ENCODE measurements around the gene CDC14A.

CDC14A gene

GRCh38 chr1:100438375-100438774 is 86.1 kb downstream of the CDC14A start:
- Histone ChIP-seq H2AFZ (ENCODE audit: low read length) (no peak overlapping the region), H3K27ac (ENCODE audit: low read depth, low read length, poor library complexity, severe bottlenecking) (no peak overlapping the region), H3F3A (ENCODE audit: insufficient read depth, low read length) (no peaks in the 10 kb centered on the region), H3K79me2 (ENCODE audit: insufficient read depth, low read length) (no peaks in the 10 kb centered on the region), H3K4me3 (ENCODE audit: low read depth, low read length, poor library complexity, severe bottlenecking) (no peak overlapping the region), H4K20me1 (ENCODE audit: insufficient read depth, low read length) (no peaks in the 10 kb centered on the region), H3K4me2 (ENCODE audit: low read length) (no peak overlapping the region), H3K9ac (ENCODE audit: low read length) (no peak overlapping the region), H3K9me2 (ENCODE audit: low read depth, low read length) (no peaks in the 10 kb centered on the region), H3K9me3 (ENCODE audit: low read length) (no peaks in the 10 kb centered on the region), H3K4me1 (ENCODE audit: insufficient read depth, low read length, severe bottlenecking) (no peaks in the 10 kb centered on the region), H3K36me3 (ENCODE audit: insufficient read depth, low read length) (no peaks in the 10 kb centered on the region), H3K27me3 (ENCODE audit: insufficient read depth, low read length) (no peaks in the 10 kb centered on the region)
- TF ChIP-seq EZH2 (IDR thresholded peaks at IDR 0.05; ENCODE audit: borderline replicate concordance, low read length): no peak

GRCh38 chr1:100438789-100439188 is 86.5 kb downstream of the CDC14A start:
- no peaks in the 10 kb centered on the region for H3K4me1 ChIP-seq (ENCODE audit: insufficient read depth, low read length, severe bottlenecking)
- no peaks in the 10 kb centered on the region for H3K9me2 ChIP-seq (ENCODE audit: low read depth, low read length)
- H3F3A ChIP-seq (ENCODE audit: insufficient read depth, low read length): no peaks in the 10 kb centered on the region
- H3K27ac ChIP-seq (ENCODE audit: low read depth, low read length, poor library complexity, severe bottlenecking): no peak overlapping the region
- TF ChIP-seq CTCF (IDR thresholded peaks at IDR 0.05; ENCODE audit: low read length): no peak
- TF ChIP-seq EZH2 (IDR thresholded peaks at IDR 0.05; ENCODE audit: borderline replicate concordance, low read length): no peak
- H3K4me2 ChIP-seq (ENCODE audit: low read length): no peak overlapping the region
- H3K79me2 ChIP-seq (ENCODE audit: insufficient read depth, low read length): no peaks in the 10 kb centered on the region
- H3K36me3 ChIP-seq (ENCODE audit: insufficient read depth, low read length): no peaks in the 10 kb centered on the region
- no peak overlapping the region for H3K9ac ChIP-seq (ENCODE audit: low read length)
- no peak overlapping the region for H2AFZ ChIP-seq (ENCODE audit: low read length)
- H4K20me1 ChIP-seq (ENCODE audit: insufficient read depth, low read length): no peaks in the 10 kb centered on the region
- H3K4me3 ChIP-seq (ENCODE audit: low read depth, low read length, poor library complexity, severe bottlenecking): no peak overlapping the region
- H3K27me3 ChIP-seq (ENCODE audit: insufficient read depth, low read length): no peaks in the 10 kb centered on the region
- no peaks in the 10 kb centered on the region for H3K9me3 ChIP-seq (ENCODE audit: low read length)

GRCh38 chr1:100440075-100440809 is 87.9 kb downstream of the CDC14A start:
- H3K27ac ChIP-seq (ENCODE audit: low read depth, low read length, poor library complexity, severe bottlenecking): no peak overlapping the region
- no peaks in the 10 kb centered on the region for H4K20me1 ChIP-seq (ENCODE audit: insufficient read depth, low read length)
- no peaks in the 10 kb centered on the region for H3F3A ChIP-seq (ENCODE audit: insufficient read depth, low read length)
- H3K4me2 ChIP-seq (ENCODE audit: low read length): no peak overlapping the region
- H3K9ac ChIP-seq (ENCODE audit: low read length): no peak overlapping the region
- no peak overlapping the region for H3K4me3 ChIP-seq (ENCODE audit: low read depth, low read length, poor library complexity, severe bottlenecking)
- TF ChIP-seq EZH2 (IDR thresholded peaks at IDR 0.05; ENCODE audit: borderline replicate concordance, low read length) (no peak), CTCF (IDR thresholded peaks at IDR 0.05; ENCODE audit: low read length) (no peak)
- no peaks in the 10 kb centered on the region for H3K9me3 ChIP-seq (ENCODE audit: low read length)
- no peaks in the 10 kb centered on the region for H3K36me3 ChIP-seq (ENCODE audit: insufficient read depth, low read length)
- H3K4me1 ChIP-seq (ENCODE audit: insufficient read depth, low read length, severe bottlenecking): no peaks in the 10 kb centered on the region
- no peak overlapping the region for H2AFZ ChIP-seq (ENCODE audit: low read length)
- no peaks in the 10 kb centered on the region for H3K27me3 ChIP-seq (ENCODE audit: insufficient read depth, low read length)
- no peaks in the 10 kb centered on the region for H3K79me2 ChIP-seq (ENCODE audit: insufficient read depth, low read length)
- no peaks in the 10 kb centered on the region for H3K9me2 ChIP-seq (ENCODE audit: low read depth, low read length)

DNA sequence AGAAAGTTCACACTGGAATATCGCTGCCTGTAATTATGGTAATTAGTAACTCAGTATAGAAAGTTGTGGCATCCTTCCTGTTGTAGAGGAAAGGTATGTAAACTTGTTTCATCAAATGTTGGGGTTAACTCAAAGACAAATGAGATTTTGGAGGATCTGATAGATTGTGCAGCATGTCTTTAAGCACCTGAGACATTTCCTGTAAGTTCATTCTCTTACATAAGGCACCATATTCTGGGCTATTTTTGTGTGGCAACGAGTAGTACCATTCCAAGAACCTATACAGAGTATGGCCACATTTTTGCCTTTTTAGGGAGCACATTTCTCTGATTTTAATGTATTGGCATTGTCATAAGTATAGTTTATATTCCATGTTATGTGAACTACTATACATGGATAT is 88.8 kb downstream of the CDC14A start:
- no peaks in the 10 kb centered on the region for H3K36me3 ChIP-seq (ENCODE audit: insufficient read depth, low read length)
- TF ChIP-seq EZH2 (IDR thresholded peaks at IDR 0.05; ENCODE audit: borderline replicate concordance, low read length): no peak
- TF ChIP-seq CTCF (IDR thresholded peaks at IDR 0.05; ENCODE audit: low read length): no peak
- no peak overlapping the region for H3K4me3 ChIP-seq (ENCODE audit: low read depth, low read length, poor library complexity, severe bottlenecking)
- H3K79me2 ChIP-seq (ENCODE audit: insufficient read depth, low read length): no peaks in the 10 kb centered on the region
- no peaks in the 10 kb centered on the region for H3K27me3 ChIP-seq (ENCODE audit: insufficient read depth, low read length)
- H3K27ac ChIP-seq (ENCODE audit: low read depth, low read length, poor library complexity, severe bottlenecking): no peak overlapping the region
- H3K4me2 ChIP-seq (ENCODE audit: low read length): no peak overlapping the region
- H2AFZ ChIP-seq (ENCODE audit: low read length): no peak overlapping the region
- H3K9me3 ChIP-seq (ENCODE audit: low read length): no peaks in the 10 kb centered on the region
- no peaks in the 10 kb centered on the region for H3F3A ChIP-seq (ENCODE audit: insufficient read depth, low read length)
- H3K9me2 ChIP-seq (ENCODE audit: low read depth, low read length): no peaks in the 10 kb centered on the region
- no peaks in the 10 kb centered on the region for H4K20me1 ChIP-seq (ENCODE audit: insufficient read depth, low read length)
- no peaks in the 10 kb centered on the region for H3K4me1 ChIP-seq (ENCODE audit: insufficient read depth, low read length, severe bottlenecking)
- no peak overlapping the region for H3K9ac ChIP-seq (ENCODE audit: low read length)
